ENCODE data around the gene INCENP.
"Not testable (repeated sequence)": the region's sequence is repeated elsewhere in the genome, so short reads cannot be mapped to it uniquely, and the experiment has no call there.

INCENP gene

GRCh38 chr11:62123669-62124185 lies at the start of gene INCENP:
INCENP (plus strand) TSS chr11:62124011; CDS start chr11:62128162, 4,151 bp downstream.
- DNase-seq: peak; percentile 98

DNA sequence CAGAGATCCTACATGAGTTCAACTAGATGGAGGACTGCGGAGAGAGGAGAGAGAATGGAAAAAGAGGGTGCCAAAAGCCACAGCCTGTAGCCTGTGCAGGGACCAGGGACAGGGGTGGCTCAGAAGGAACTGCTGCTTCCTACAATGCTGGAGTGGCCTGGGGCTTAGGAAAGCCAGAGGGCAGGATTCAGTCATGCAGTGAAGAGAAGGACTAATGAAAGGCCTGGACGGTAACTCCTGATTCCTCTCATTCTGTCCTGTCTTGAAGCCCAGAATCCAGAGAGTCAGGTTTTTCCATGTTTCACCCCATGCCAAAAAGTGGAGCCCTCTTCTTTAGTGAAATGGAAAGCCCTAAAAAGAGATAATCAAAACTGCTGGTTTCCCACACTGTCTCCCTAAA lies 48.4 kb upstream of the INCENP start:
- no peak for DNase-seq

GRCh38 chr11:62077132-62077531 lies 46.7 kb upstream of the INCENP start:
- DNase-seq: no peak

GRCh38 chr11:62081378-62082291 lies 42.2 kb upstream of the INCENP start:
- peak; percentile 79 for DNase-seq

GRCh38 chr11:62082292-62082657 lies 41.5 kb upstream of the INCENP start:
- no peak for DNase-seq

DNA sequence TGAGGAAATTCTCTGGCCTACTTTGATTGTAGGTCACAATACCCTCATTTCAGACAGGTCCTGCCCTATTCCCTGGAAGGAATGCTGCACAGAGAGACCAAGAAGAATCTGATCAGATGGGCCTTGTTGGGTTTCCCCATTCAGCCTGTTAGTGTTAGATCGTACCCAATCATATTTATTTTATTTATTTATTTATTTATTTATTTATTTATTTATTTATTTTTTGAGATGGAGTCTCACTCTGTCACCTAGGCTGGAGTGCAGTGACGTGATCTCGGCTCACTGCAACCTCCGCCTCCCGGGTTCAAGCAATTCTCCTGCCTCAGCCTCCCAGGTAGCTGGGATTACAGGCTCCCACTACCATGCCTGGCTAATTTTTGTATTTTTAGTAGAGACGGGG lies 39.0 kb upstream of the INCENP start:
- DNase-seq: not testable (repeated sequence)

DNA sequence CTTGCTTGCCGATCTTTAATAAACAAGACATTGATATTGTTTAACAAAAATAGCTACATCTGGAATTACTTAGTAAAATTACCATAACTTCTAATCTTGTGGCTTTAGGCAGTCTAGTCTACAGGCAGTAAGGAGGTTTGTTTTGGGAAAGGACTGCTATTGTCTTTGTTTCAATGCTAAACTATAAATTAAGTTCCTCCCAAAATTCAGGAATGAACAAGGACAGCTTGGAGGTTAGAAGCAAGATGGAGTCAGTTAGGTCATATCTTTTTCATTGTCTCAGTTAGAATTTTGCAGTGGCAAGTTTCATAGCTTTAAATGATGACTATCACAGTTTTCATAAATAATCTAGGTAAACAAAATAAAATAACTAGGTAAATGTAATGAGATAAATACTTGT lies 36.1 kb upstream of the INCENP start:
- DNase-seq: no peak

- DNase-seq: no peak
Observed at GRCh38 chr11:62088331-62088933, 35.4 kb upstream of the INCENP start.

GRCh38 chr11:62103141-62103540 lies 20.7 kb upstream of the INCENP start:
- DNase-seq: no peak

DNA sequence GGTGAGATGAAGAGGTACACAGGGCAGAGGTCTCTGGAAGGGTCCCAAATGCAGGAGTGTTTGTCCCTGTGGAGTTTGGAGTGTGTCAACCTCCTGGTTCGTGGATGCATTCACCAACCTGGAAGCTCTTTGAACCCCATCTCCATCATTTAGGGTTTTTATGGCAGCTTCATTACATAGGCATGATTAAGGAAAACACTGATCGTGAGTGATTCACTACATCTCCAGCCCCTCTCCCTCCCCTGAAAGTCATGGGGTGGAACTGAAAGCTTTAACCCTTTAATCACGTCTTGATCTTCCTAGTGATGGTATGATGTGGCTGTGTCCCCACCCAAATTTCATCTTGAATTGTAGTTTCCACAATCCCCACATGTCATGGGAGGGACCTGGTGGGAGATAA lies 19.8 kb upstream of the INCENP start:
- no peak for DNase-seq

GRCh38 chr11:62104816-62105653 lies 18.8 kb upstream of the INCENP start:
- DNase-seq: peak; percentile 61

GRCh38 chr11:62105667-62106191 lies 18.1 kb upstream of the INCENP start:
- no peak for DNase-seq

GRCh38 chr11:62108017-62108750 lies 15.6 kb upstream of the INCENP start:
- DNase-seq: peak; percentile 70

GRCh38 chr11:62108971-62109404 lies 14.8 kb upstream of the INCENP start:
- DNase-seq: no peak

DNA sequence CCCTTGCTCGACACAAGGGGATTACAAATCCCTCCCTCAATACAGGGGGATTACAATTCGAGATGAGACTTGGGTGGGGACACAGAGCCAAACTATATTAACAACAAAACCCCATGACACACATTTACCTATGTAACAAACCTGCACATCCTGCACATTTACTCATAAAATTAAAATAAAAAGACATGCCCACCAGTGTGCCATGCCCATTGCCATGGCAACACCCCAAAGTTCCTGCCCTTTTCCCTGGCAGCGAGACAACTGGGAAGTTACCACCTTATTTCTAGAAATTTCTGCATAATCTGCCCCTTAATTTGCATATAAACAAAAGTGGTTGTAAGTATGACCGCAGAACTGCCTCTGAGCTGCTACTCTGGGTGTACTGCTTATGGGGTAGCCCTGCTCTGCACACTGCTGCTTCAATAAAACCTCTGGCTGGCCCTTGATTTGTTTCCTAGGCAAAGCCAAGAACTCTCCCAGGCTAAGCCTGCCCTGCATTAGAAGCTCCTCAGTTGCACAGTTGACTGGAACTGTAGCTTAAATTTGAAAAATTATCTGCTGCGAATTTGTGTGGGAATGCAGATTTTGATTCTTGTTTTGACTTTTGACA lies 8.6 kb upstream of the INCENP start:
- no peak for DNase-seq

- DNase-seq: no peak
Observed at GRCh38 chr11:62116451-62116850, 7.4 kb upstream of the INCENP start.

DNA sequence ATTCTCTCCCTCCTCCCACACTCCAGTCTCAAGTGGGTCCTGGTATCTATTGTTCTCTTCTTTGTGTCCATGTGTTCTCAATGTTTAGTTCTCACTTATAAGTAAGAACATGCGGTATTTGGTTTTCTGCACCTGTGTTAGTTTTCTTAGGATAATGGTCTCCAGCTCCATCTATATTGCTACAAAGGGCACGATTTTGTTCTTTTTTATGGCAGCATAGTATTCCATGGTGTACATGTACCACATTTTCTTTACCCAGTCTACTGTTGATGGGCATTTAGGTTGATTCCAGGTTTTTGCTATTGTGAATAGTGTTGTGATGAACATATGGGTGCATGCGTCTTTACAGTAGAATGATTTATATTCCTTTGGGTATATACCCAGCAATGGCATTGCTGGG lies 4.2 kb upstream of the INCENP start:
- DNase-seq: no peak

- no peak for DNase-seq
Observed at GRCh38 chr11:62120001-62120400, 3.8 kb upstream of the INCENP start.

DNA sequence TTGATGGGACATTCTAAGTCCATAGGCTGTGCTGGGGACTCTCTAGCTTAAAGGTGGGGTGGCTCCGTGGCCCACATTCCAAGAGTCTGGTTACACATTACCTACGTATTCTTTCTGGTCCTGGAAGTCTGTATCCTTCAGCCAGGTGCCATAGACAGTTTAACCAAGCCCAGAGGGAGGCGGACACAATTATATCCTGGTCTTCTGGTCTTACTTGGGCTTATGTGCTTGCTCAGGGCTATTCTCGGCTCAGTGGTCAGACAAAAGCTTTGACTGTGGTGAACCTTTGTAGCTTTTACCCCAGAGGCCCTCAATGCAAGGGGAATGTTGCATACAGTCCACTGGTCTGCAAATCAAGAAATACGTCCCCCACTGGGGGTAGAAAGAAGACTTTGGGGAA lies 3.4 kb upstream of the INCENP start:
- DNase-seq: no peak

DNA sequence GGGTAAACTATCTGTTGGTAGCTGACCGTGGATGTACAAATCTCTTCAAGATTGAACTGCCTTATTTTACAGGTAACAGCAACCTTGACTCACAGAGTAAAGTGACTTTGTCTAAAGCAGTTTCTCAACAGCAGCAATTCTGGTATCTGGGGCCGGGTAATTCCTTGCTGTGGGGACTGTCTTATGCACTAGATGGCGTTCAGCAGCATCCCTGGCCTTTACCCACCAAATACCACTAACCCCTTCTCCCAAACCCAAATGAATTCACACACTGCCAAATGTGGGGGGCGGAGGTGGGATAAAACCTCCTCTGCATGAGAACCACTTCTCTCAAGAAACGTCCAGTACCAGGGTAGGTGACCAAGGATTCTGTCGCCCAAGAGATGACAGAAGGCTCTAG lies 1.7 kb upstream of the INCENP start:
- DNase-seq: no peak

GRCh38 chr11:62124186-62125113 lies 639 bp downstream of the INCENP start:
- peak; percentile 37 for DNase-seq

Measured in activated CD4-positive, alpha-beta T cell treated with anti-CD3 and anti-CD28 coated beads, Interleukin-2, amount 50 U/mL, for 16 hours (primary cell).